GM21367 (cell line): ENCODE measurements around the gene CD59.
"Not testable (repeated sequence)": the region's sequence is repeated elsewhere in the genome, so short reads cannot be mapped to it uniquely, and the experiment has no call there.

ENCODE experiments used
- ATAC-seq: cut with Tn5 transposase; IDR thresholded peaks from one replicate; pipeline ENCODE4 v1.9.1; 2021; ENCODE audit not compliant: unreplicated experiment

Gene CD59

DNA sequence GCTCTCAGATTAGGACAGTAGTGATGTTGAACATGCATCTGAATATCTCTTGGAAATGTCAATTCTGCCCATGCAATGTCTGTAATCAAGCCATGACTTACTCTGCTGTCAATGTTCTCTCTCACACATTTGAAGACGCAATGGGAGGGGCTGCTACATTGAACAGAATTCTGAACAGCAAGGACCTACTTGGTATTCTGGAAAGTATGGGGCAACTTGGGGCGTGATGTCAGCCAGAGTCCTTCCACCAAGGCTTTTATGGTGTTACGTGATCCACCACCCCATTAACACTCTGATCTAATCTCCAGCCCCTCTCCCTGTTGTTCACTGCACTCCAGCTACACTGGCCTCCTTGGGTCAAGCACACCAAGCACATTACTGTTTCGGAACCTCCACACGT, 7.1 kb upstream of the CD59 start:
- ATAC-seq: no peak

DNA sequence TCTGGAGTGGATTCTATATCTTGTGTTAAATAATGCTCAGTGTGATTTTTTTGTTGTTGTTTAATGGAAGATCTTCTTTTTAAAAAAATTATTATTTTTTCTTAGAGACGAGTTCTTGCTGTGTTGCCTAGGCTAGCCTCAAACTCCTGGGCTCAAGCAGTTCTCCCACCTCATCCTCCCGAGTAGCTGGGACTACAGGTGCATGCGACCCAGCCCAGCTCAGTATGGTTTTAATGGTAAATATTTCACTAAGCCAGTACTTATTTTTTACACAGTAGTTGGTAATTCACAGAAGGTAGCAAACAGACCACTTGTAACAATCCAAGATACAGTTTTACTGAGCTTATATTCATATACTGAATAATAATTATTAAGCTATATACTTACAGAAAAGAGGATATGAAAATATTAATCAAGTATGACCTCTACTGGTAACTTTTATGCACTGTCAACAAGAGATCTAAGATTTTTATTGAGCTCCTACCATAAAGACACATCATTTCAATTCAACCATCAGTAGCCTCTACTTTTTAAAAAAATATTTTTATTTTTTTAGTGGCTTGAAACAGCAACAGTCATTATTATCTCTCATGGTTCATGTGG, 6.1 kb upstream of the CD59 start:
- no peak for ATAC-seq

DNA sequence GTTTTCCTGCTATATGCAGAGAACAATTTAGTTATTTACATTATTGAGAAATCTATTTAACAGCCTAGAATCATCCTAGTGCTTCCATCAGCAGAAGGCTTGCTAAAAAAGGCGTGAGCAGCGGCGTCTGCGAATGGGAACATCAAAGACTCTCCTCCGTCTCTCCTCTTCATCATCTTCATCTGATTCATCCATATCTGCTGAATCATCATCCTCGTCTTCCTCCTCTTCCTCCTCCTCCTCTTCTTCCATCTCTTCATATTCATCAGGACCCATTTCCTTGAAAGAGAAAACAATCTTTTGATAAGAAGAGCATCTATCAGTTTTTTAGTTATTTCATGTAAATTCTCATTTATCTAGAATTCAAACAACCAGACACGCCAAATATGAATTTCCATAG, 5.6 kb upstream of the CD59 start:
- ATAC-seq: no peak

DNA sequence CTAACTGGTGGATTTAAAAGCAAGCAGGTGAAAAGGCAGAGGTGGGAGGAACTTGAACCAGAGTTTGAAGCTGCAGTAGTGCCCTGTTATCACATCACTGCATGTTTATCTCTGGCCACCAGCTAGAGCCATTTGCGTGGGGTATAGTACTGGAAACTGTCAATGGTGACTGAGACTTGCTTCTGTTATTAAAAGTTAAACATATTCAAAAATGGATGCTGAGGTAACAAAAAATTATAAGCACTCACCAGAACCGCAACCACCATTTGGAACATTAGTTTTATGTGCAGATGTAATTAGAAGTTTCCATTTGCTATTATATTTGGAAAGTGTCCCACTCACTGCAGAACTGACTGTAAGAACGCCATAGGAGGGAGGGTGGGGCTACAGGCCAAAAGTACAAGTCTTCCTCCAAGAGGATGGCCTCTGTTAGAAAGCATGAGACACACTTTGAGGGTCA, 1.2 kb upstream of the CD59 start:
- no peak for ATAC-seq

- peak; percentile 41 for ATAC-seq
Measured at GRCh38 chr11:33735271-33736147, 714 bp downstream of the CD59 start.

- no peak for ATAC-seq
Measured at GRCh38 chr11:33734441-33735270, 1.6 kb downstream of the CD59 start.

- no peak for ATAC-seq
Measured at GRCh38 chr11:33733980-33734379, 2.2 kb downstream of the CD59 start.

- no peak for ATAC-seq
Measured at GRCh38 chr11:33731723-33732531, 4.3 kb downstream of the CD59 start.

- ATAC-seq: no peak
Measured at GRCh38 chr11:33730716-33731115, 5.5 kb downstream of the CD59 start.

- not testable (repeated sequence) for ATAC-seq
Measured at GRCh38 chr11:33729072-33729664, 7.1 kb downstream of the CD59 start.

DNA sequence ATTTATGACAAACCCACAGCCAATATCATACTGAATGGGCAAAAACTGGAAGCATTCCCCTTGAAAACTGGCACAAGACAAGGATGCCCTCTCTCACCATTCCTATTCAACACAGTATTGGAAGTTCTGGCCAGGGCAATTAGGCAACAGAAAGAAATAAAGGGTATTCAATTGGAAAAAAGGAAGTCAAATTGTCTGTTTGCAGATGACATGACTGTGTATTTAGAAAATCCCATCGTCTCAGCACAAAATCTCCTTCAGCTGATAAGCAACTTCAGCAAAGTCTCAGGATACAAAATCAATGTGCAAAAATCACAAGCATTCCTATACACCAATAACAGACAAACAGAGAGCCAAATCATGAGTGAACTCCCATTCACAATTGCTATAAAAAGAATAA, 8.7 kb downstream of the CD59 start:
- ATAC-seq: not testable (repeated sequence)

DNA sequence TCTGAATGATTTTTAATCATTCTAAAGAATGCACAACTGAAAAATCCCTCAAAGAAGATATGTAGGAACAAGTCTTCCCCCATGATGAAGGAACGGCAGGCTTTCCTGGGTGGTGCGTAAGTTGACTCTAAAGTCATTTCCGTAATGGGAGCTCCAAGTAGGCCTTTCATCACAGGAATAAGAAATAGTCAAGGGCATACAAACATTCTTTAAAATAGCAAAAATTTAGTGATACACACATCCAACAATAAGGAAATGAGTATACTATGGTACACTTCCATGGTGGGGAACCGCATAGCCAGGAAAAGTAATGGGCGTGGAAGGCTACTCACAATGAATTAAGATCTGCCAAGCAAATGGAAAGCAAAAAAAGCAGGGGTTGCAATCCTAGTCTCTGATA, 10.7 kb downstream of the CD59 start:
- ATAC-seq: no peak

GRCh38 chr11:33724644-33725035, 11.6 kb downstream of the CD59 start:
- no peak for ATAC-seq

DNA sequence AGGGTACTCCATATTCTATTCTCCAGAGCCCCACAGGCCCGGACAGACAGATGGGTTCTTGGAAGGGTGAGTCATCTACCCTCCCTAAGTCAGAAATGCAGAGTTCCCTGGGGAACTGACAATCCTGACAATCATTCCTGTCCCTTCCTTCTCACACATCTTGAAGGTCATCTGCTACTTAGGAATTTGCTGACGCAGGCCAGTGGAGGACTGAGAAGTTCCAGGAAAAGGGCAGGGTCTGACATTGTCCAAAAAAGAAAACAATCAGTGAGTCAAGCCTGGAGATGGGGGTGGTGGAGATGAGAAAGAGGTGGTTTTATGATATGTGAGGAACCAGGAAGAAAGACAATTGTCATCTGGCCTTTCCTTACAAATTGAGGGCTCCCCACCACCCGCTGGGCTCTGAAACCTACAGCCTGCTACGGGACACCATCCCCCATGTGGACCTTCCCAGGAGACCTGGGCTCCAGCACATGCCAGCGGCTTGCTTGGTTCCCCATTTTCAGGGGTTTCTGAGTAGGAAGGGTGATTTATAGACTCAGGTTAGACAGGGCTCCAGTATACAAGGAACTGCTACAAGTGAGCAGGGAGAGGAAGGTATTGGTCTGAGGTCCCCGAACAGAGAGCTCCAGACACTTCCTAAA, 12.9 kb downstream of the CD59 start:
- no peak for ATAC-seq

DNA sequence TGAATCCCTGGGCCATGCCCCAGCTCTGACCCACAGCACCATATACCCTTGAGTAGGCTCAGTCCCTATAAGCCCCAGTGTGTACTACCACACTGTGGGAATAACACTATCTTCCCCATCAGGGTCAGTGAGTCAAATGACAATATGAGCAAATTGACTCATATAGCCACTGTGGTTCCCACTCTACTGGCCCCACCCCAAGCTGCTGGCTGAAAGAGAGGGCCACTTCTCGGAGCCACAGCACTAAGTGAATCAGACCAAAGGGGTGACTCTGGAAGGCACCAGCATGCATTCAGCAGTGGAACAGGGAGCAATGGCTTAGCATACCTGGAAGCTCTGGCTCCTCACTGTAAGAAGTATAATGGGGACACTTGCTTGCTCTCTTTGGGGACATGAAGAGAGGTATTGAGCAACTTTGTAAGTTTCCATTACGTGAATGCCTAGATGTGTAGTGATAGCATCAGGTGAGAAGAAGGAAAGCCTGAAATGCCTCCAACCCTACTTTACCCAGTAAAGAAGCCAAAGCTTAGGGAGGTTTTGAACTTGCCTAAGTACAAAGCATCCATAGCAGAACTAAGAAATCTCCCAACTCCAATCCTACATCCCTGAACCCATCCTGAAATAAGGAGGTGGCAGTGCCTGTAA, 13.5 kb downstream of the CD59 start:
- ATAC-seq: peak; percentile 73

DNA sequence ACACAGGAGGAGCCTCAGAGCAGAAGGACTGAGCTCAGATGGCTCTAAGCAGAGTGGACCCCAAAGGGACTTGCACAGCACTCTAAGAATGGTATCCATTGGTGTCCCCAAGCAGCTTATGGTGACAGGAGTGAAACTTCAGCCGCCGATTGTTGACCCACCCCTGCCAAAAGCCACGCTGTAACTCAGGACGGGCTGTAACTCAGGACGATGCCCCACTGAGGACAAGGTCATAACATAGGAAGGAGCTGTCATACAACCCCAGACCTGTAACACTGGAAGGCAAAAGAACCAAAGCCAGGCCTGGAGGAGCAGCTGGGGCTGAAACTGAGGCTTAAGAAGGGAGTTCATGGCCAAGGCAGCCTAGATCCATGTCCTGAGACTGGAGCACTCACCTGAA, 14.2 kb downstream of the CD59 start:
- ATAC-seq: no peak

DNA sequence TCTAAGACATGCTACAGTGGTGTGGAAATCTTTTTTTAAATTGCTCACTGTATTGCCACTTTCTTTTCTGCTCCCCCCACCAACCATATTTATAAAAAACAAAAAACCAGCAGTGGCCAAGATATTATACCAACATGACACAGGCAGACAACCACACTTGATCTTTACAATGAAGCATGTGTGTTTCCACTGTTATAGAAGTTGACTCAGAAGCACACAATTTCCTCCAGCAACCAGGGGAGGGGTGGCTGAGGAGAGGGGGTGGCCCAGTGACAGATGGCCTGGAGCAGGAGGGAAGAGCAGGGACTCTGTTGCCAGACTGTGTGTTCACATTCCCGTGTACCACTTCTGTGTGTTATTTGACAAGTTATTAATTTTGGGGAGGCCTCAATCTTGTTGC, 14.8 kb downstream of the CD59 start:
- no peak for ATAC-seq

GRCh38 chr11:33719587-33719986, 16.6 kb downstream of the CD59 start:
- ATAC-seq: no peak

- ATAC-seq: no peak
Measured at GRCh38 chr11:33718440-33718839, 17.8 kb downstream of the CD59 start.
